ENCODE results near the gene NDEL1. TPM values are rescaled to one million over a fixed set of nuclear protein-coding genes. Genes with fewer than 3 reads are reported as not detected.

Gene NDEL1
- total RNA-seq, 1 experiment from 2014 or later: 38.4 TPM

DNA sequence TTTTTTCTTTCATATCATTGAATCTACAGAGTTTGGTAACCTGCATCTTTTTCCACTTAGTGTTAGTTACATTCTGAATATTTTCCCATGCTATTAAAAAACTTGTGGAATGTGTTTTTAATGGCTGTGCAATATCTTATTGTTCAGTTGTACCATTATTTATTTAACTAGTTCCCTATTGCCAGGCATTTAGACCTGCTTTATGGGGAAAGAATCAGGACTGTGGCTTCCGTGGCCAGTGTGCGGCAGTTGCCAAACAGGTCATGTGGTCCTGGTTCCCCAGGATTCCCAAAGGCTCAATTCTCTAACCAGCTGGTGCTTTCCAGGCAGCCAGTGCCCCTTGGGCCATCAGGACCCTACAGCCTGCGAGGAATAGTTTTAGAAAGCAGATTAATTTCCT lies 30.8 kb downstream of the NDEL1 start:
- H3K27me3 ChIP-seq (ENCODE audit: insufficient read depth, low read length): no peaks in the 10 kb centered on the region
- no peaks in the 10 kb centered on the region for H3K23me2 ChIP-seq (ENCODE audit: insufficient read length, low read depth, low read length, poor library complexity, severe bottlenecking)
- H4K8ac ChIP-seq (replicated peaks; ENCODE audit: insufficient read length, low read depth, low read length): no peak overlapping the region
- H3K14ac ChIP-seq (ENCODE audit: insufficient read depth, low read length): no peak overlapping the region
- H3K27ac Mint-ChIP-seq: no peak overlapping the region
- no peaks in the 10 kb centered on the region for H3K4me1 ChIP-seq (ENCODE audit: insufficient read depth, low read length)
- H3K4me1 Mint-ChIP-seq: peaks cover 5 to 8% of the 10 kb centered on the region in 2 experiments; a peak in 3 of 4 replicates
- no peak overlapping the region for H4K5ac ChIP-seq (ENCODE audit: insufficient read length, low read depth, low read length)
- H4K91ac ChIP-seq (ENCODE audit: insufficient read length, low read depth, low read length): no peak overlapping the region
- no peak overlapping the region for H2BK12ac ChIP-seq (ENCODE audit: insufficient read length, low read depth, low read length)
- H2BK15ac ChIP-seq (ENCODE audit: low read depth, low read length): no peak overlapping the region
- H2BK120ac ChIP-seq (ENCODE audit: low read depth, low read length, poor library complexity, severe bottlenecking): no peak overlapping the region
- H2BK5ac ChIP-seq (ENCODE audit: insufficient read length, low read length): no peak overlapping the region
- H3K18ac ChIP-seq (ENCODE audit: insufficient read length, low read depth, low read length): no peak overlapping the region
- no peak overlapping the region for H3K4me2 ChIP-seq (ENCODE audit: insufficient read depth, insufficient read length, low read length)
- no peak overlapping the region for H3K4ac ChIP-seq (ENCODE audit: low read depth, low read length)
- DNase-seq: no peak
- H3K4me3 Mint-ChIP-seq: no peak overlapping the region
- H3K27ac ChIP-seq (ENCODE audit: insufficient read length, low read depth, low read length): no peak overlapping the region
- no peaks in the 10 kb centered on the region for H3K79me2 ChIP-seq (ENCODE audit: insufficient read depth, low read length)
- H3K23ac ChIP-seq (ENCODE audit: insufficient read length, low read depth, low read length): no peak overlapping the region
- WGBS (ENCODE audit: extremely low coverage, insufficient read length, low lambda C conversion rate): no CpG with 5 or more reads among the region's 3 CpGs
- no peak overlapping the region for H2BK20ac ChIP-seq (ENCODE audit: low read depth, low read length, poor library complexity, severe bottlenecking)
- no peaks in the 10 kb centered on the region for H3K9me3 ChIP-seq (ENCODE audit: control insufficient read depth, low read depth, low read length)
- H4K20me1 ChIP-seq (ENCODE audit: control insufficient read depth, insufficient read depth, insufficient read length): peaks cover 3% of the 10 kb centered on the region
- TF ChIP-seq, protein P1, sequence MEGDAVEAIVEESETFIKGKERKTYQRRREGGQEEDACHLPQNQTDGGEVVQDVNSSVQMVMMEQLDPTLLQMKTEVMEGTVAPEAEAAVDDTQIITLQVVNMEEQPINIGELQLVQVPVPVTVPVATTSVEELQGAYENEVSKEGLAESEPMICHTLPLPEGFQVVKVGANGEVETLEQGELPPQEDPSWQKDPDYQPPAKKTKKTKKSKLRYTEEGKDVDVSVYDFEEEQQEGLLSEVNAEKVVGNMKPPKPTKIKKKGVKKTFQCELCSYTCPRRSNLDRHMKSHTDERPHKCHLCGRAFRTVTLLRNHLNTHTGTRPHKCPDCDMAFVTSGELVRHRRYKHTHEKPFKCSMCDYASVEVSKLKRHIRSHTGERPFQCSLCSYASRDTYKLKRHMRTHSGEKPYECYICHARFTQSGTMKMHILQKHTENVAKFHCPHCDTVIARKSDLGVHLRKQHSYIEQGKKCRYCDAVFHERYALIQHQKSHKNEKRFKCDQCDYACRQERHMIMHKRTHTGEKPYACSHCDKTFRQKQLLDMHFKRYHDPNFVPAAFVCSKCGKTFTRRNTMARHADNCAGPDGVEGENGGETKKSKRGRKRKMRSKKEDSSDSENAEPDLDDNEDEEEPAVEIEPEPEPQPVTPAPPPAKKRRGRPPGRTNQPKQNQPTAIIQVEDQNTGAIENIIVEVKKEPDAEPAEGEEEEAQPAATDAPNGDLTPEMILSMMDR (conservative IDR thresholded peaks at IDR 0.05): no peak
- no peaks in the 10 kb centered on the region for H3K27me3 Mint-ChIP-seq (ENCODE audit: low read depth)
- no peaks in the 10 kb centered on the region for H3K79me1 ChIP-seq (ENCODE audit: insufficient read depth, low read depth, low read length, poor library complexity, severe bottlenecking)
- no peaks in the 10 kb centered on the region for H3K9me3 Mint-ChIP-seq
- H3K56ac ChIP-seq (ENCODE audit: insufficient read length, low read depth, low read length): no peak overlapping the region
- H2AK5ac ChIP-seq (ENCODE audit: insufficient read length, low read length): no peak overlapping the region
- H3T11ph ChIP-seq (ENCODE audit: low read length): no peak overlapping the region
- H2AFZ ChIP-seq (ENCODE audit: low read length): no peak overlapping the region
- H3K9ac ChIP-seq (ENCODE audit: extremely low read depth, insufficient read length, low read length): no peak overlapping the region
- H3K36me3 Mint-ChIP-seq (ENCODE audit: insufficient read depth in 1 of 3, low read depth in 3 of 3): peaks cover 2 to 43% (median 24%) of the 10 kb centered on the region in 3 experiments; a peak in 6 of 7 replicates

Measured in H9 (cell line).